Mesothelial cell of epicardium (in vitro differentiated cells): Measurements from ENCODE around the gene ALPK3. TPM values are rescaled to one million over a fixed set of nuclear protein-coding genes. Genes with fewer than 3 reads are reported as not detected.

Experiments
- DNase-seq, 2 experiments: peaks; one replicate each; pipeline ENCODE4 v3.0.0; 2021; ENCODE audit warnings: low spot score in 2 of 2; ENCODE audit not compliant: unreplicated experiment in 2 of 2
- H3K27ac Mint-ChIP-seq: 2 replicates; pipeline ENCODE4 v1.8.0; 2021; ENCODE audit warnings: mixed read lengths
- H3K27me3 Mint-ChIP-seq: 2 replicates; pipeline ENCODE4 v1.8.0; 2021; ENCODE audit warnings: low read depth, mixed read lengths
- H3K36me3 Mint-ChIP-seq: 2 replicates; pipeline ENCODE4 v1.8.0; 2021; ENCODE audit warnings: mixed read lengths
- H3K4me1 Mint-ChIP-seq: 2 replicates; pipeline ENCODE4 v1.8.0; 2021; ENCODE audit warnings: mixed read lengths
- H3K4me3 Mint-ChIP-seq: 2 replicates; pipeline ENCODE4 v1.8.0; 2021; ENCODE audit warnings: mild to moderate bottlenecking, moderate library complexity, mixed read lengths
- H3K9me3 Mint-ChIP-seq: 2 replicates; pipeline ENCODE4 v1.8.0; 2021; ENCODE audit warnings: mixed read lengths
- CTCF ChIP-seq: fragments of 200-600 bp; sonication (generic); IDR thresholded peaks from one replicate; pipeline ENCODE4 v1.5.0; 2021; ENCODE audit warnings: antibody characterized with exemption; ENCODE audit not compliant: unreplicated experiment
- total RNA-seq: library from RNA; stranded (reverse); gene quantifications from 3 replicates; pipeline ENCODE4 v1.2.1, GENCODE V29; 2021

The ALPK3 gene
- total RNA-seq, 1 donor from 2014 or later, result 31.3 TPM

- Mint-ChIP-seq H3K27ac (no peak overlapping the region), H3K27me3 (no peaks in the 10 kb centered on the region), H3K4me1 (peaks cover 9% of the 10 kb centered on the region), H3K9me3 (no peaks in the 10 kb centered on the region), H3K36me3 (no peaks in the 10 kb centered on the region), H3K4me3 (no peak overlapping the region)
- no peak for DNase-seq
- no peak for TF ChIP-seq CTCF
Observed at GRCh38 chr15:84880822-84881519, 63.8 kb downstream of the ALPK3 start.

GRCh38 chr15:84881520-84881830, 64.3 kb downstream of the ALPK3 start:
- Mint-ChIP-seq H3K36me3 (no peaks in the 10 kb centered on the region), H3K27me3 (no peaks in the 10 kb centered on the region), H3K4me3 (no peak overlapping the region), H3K9me3 (no peaks in the 10 kb centered on the region), H3K27ac (no peak overlapping the region), H3K4me1 (peaks cover 9% of the 10 kb centered on the region)
- no peak for DNase-seq
- TF ChIP-seq CTCF, result no peak

- no peak for TF ChIP-seq CTCF
- Mint-ChIP-seq H3K36me3 (no peaks in the 10 kb centered on the region), H3K27me3 (no peaks in the 10 kb centered on the region), H3K4me1 (peaks cover 2% of the 10 kb centered on the region), H3K27ac (no peak overlapping the region), H3K4me3 (no peak overlapping the region), H3K9me3 (no peaks in the 10 kb centered on the region)
- DNase-seq, result no peak
Observed at GRCh38 chr15:84883466-84883865, 66.3 kb downstream of the ALPK3 start.

GRCh38 chr15:84883916-84884781, 67.0 kb downstream of the ALPK3 start, which contains the start of gene SLC28A1:
TSS of gene SLC28A1 (plus strand) at chr15:84884662. CDS start at chr15:84887761, 3,099 bp downstream.
- Mint-ChIP-seq H3K9me3 (no peaks in the 10 kb centered on the region), H3K27me3 (no peaks in the 10 kb centered on the region), H3K36me3 (no peaks in the 10 kb centered on the region), H3K27ac (no peak within 1 kb of the TSS), H3K4me1 (no peaks in the 10 kb centered on the region), H3K4me3 (no peak within 1 kb of the TSS)
- no peak for DNase-seq
- TF ChIP-seq CTCF, result no peak

GRCh38 chr15:84885801-84886200, 68.6 kb downstream of the ALPK3 start:
- no peaks in the 10 kb centered on the region for H3K27me3 Mint-ChIP-seq
- no peaks in the 10 kb centered on the region for H3K4me1 Mint-ChIP-seq
- no peaks in the 10 kb centered on the region for H3K36me3 Mint-ChIP-seq
- no peak overlapping the region for H3K27ac Mint-ChIP-seq
- no peak for DNase-seq
- H3K4me3 Mint-ChIP-seq, result no peak overlapping the region
- H3K9me3 Mint-ChIP-seq, result no peaks in the 10 kb centered on the region
- no peak for TF ChIP-seq CTCF
